Stimulated activated CD8-positive, alpha-beta memory T cell treated with anti-CD3 and anti-CD28 coated beads, Interleukin-2, amount 100 ng/mL, for 1 hour (primary cell): ENCODE measurements around the gene COPS3.
"Not testable (repeated sequence)": the region's sequence is repeated elsewhere in the genome, so short reads cannot be mapped to it uniquely, and the experiment has no call there.

Experiments
- DNase-seq, 2 donors: peaks; one replicate each; pipeline ENCODE4 v3.0.0-alpha.2; 2020; ENCODE audit warnings: low read depth in 2 of 2

Gene COPS3

GRCh38 chr17:17301659-17302058, 20.6 kb upstream of the COPS3 start:
- not testable (repeated sequence) for DNase-seq

GRCh38 chr17:17300624-17301568, 19.9 kb upstream of the COPS3 start:
- DNase-seq: no peak

- no peak for DNase-seq
These were observed 17.1 kb upstream of the COPS3 start for GRCh38 chr17:17298108-17298507.

- no peak for DNase-seq
These were observed 16.2 kb upstream of the COPS3 start for GRCh38 chr17:17297217-17297616.

GRCh38 chr17:17295141-17295540, 14.1 kb upstream of the COPS3 start:
- DNase-seq: no peak

GRCh38 chr17:17289701-17290100, 8.7 kb upstream of the COPS3 start:
- no peak for DNase-seq

GRCh38 chr17:17289086-17289485, 8.0 kb upstream of the COPS3 start:
- DNase-seq: no peak

GRCh38 chr17:17285951-17286350, 4.9 kb upstream of the COPS3 start:
- no peak for DNase-seq

GRCh38 chr17:17279316-17279715, 1.7 kb downstream of the COPS3 start:
- DNase-seq: no peak

- DNase-seq: not testable (repeated sequence)
These were observed 3.6 kb downstream of the COPS3 start for GRCh38 chr17:17277431-17277830.

GRCh38 chr17:17275971-17276370, 5.1 kb downstream of the COPS3 start:
- no peak for DNase-seq

GRCh38 chr17:17269926-17270773, 10.9 kb downstream of the COPS3 start:
- no peak for DNase-seq

GRCh38 chr17:17264430-17264829, 16.6 kb downstream of the COPS3 start:
- no peak for DNase-seq

- DNase-seq: no peak
These were observed 22.0 kb downstream of the COPS3 start for GRCh38 chr17:17258998-17259397.

- DNase-seq: no peak
These were observed 23.0 kb downstream of the COPS3 start for GRCh38 chr17:17258011-17258410.

GRCh38 chr17:17256316-17256715, 24.7 kb downstream of the COPS3 start:
- no peak for DNase-seq

GRCh38 chr17:17255689-17256088, 25.4 kb downstream of the COPS3 start:
- DNase-seq: not testable (repeated sequence)

GRCh38 chr17:17254036-17254435, 27.0 kb downstream of the COPS3 start:
- no peak for DNase-seq

GRCh38 chr17:17253406-17253805, 27.6 kb downstream of the COPS3 start:
- DNase-seq: no peak

GRCh38 chr17:17252149-17252661, 28.8 kb downstream of the COPS3 start:
- no peak for DNase-seq

- no peak for DNase-seq
These were observed 34.2 kb downstream of the COPS3 start for GRCh38 chr17:17246879-17247278.

GRCh38 chr17:17243163-17243562, 37.9 kb downstream of the COPS3 start:
- no peak for DNase-seq
